SK-N-SH treated with all-trans-retinoic acid at 6 μM for 48 hours (cell line): ENCODE results near the gene HMX1.

Source experiments
- CSDC2 ChIP-seq: fragments of 250-450 bp; sonication (Bioruptor Pico); IDR thresholded peaks from 2 replicates; pipeline ENCODE4 v1.5.0; 2020; ENCODE audit warnings: mild to moderate bottlenecking, moderate library complexity
- PATZ1 ChIP-seq: fragments of 250-450 bp; sonication (Bioruptor Pico); IDR thresholded peaks from 2 replicates; pipeline ENCODE4 v1.8.0; 2020; ENCODE audit warnings: mild to moderate bottlenecking, moderate library complexity, borderline replicate concordance
- RARB ChIP-seq: fragments of 250-450 bp; sonication (Bioruptor Pico); IDR thresholded peaks from 2 replicates; pipeline ENCODE4 v1.8.0; 2021; ENCODE audit warnings: mild to moderate bottlenecking, moderate library complexity
- SNAI2 ChIP-seq: fragments of 250-450 bp; sonication (Bioruptor Pico); IDR thresholded peaks from 2 replicates; pipeline ENCODE4 v1.5.0; 2020; ENCODE audit warnings: mild to moderate bottlenecking, moderate library complexity
- TCF4 ChIP-seq: fragments of 250-450 bp; sonication (Bioruptor Pico); IDR thresholded peaks from 2 replicates; pipeline ENCODE4 v1.8.0; 2021; ENCODE audit warnings: mild to moderate bottlenecking, moderate library complexity, borderline replicate concordance
- ZC3H10 ChIP-seq: fragments of 250-450 bp; sonication (Bioruptor Pico); IDR thresholded peaks from 2 replicates; pipeline ENCODE4 v1.5.1; 2021; ENCODE audit warnings: mild to moderate bottlenecking, moderate library complexity
- ZFP3 ChIP-seq: fragments of 250-450 bp; sonication (Bioruptor Pico); IDR thresholded peaks from 2 replicates; pipeline ENCODE4 v1.5.0; 2020; ENCODE audit warnings: mild to moderate bottlenecking, moderate library complexity

- TF ChIP-seq PATZ1 (CRISPR knock-in tag) = no peak
- TF ChIP-seq SNAI2 (CRISPR knock-in tag) = no peak
- no peak for TF ChIP-seq CSDC2
- TF ChIP-seq ZFP3 (CRISPR knock-in tag) = no peak
- TF ChIP-seq ZC3H10 (CRISPR knock-in tag) = no peak
- TF ChIP-seq TCF4 (CRISPR knock-in tag) = no peak
- no peak for TF ChIP-seq RARB (CRISPR knock-in tag)
Measured at GRCh38 chr4:8917321-8917811, 45.7 kb upstream of the HMX1 start.
